ENCODE measurements around the gene SNU13. TPM values are rescaled to one million over a fixed set of nuclear protein-coding genes. Genes with fewer than 3 reads are reported as not detected.

Gene SNU13
- 71.9 and 83.4 TPM in 2 replicates for total RNA-seq

DNA sequence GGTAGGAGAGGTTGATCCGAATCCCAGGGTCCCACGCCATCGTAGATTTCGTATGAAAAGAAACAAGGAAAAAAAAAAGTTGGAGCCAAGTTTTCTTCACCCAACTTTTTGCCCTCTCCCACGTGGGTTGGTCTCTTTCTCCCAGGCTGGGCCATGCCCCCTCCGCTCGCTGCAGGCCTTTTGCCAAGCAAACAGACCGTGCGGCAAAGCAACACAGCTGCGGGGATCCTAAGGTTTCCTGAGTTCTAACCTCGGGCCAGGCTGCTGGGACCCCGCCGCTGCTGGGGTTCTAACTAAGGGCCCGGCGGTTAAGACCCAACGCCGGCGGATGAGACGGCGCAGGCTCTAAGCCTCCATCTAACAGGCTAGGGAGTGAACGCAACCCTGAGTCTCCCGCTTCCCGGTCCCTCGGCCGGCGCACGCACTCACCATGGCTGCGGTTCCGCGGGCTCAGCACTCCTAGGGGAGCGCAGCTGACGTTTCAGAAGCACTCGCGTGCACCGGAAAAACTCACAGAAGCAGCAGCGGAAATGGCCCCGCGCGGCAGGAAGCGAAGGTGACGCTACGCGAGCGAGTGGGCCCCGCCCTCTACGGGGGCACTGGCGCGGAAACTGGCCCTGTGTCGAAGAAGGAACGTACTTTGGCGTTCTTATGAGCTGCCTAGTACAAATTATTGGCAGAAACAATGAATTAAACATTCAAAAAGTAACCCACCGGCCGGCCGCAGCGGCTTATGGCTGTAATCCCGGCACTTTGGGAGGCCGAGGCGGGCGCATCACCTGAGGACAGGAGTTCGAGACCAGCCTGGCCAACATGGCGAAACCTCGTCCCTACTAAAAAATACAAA is at the start of gene SNU13:
SNU13 (minus strand) TSS at position 503 of the 847 bp plus-strand sequence; CDS start at position 432, 71 bp downstream.

DNA sequence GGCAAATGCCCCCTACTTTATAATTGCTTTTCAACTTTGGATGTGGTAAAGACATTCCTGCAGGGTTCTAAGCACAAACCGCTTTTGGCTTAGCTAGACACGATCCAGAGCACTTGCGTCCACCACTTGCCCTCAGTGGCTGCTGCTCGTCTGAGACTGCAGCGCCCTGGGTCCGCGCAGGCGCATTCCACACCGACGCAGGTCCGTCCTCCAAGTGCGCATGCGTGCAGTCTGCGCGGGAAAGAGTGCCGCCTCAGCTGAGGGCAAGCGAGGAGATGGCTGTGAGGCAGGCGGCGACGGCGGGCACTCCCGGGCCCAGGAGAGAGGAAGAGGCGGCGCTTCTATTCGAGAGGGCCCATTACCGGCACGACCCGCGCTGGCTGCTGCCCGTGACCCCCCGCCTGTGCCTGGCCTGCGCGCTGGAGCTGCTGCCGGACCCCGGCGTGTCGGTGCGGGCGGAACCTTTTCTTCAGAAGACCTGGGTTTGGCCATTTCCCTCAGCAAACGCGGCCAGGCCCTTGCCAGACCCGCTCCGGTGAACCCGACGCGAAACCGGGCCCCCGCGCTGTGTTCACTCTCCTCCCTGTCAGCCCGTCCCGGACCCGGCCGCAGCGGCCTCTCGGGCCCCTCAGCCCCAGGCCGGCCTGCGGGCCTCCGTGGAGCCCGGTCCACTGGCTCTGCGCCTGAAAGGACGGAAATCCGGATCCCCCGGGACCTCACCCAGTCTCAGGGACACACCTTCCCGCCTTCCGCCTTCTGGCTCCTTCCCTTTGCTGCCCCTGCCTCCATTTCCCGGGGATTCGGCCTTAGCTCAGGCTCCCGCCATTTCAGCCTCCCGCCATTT is 10.8 kb upstream of the SNU13 start, which contains the start of gene MEI1:
MEI1 (plus strand) TSS at position 240 of the 844 bp plus-strand sequence; CDS start at position 276, 36 bp downstream.

Other genes starting within 250 kb of the SNU13 start
- 23.7 and 49.0 TPM in 2 replicates for gene TOB2, start 242.1 kb downstream of the SNU13 start, total RNA-seq
- 54.7 and 68.1 TPM in 2 replicates for gene PHF5A, start 220.2 kb downstream of the SNU13 start, total RNA-seq
- 68.7 and 93.6 TPM in 2 replicates for gene ACO2, start 219.8 kb downstream of the SNU13 start, total RNA-seq
- gene POLR3H, start 144.4 kb downstream of the SNU13 start, total RNA-seq = 25.7 and 28.6 TPM in 2 replicates
- gene CSDC2, start 127.9 kb downstream of the SNU13 start, total RNA-seq = 20.5 and 30.9 TPM in 2 replicates
- gene PMM1, start 99.0 kb downstream of the SNU13 start, total RNA-seq = 34.4 and 45.1 TPM in 2 replicates
- gene DESI1, start 67.8 kb downstream of the SNU13 start, total RNA-seq = 11.3 and 13.4 TPM in 2 replicates
- 298 and 490 TPM in 2 replicates for gene XRCC6, start 67.6 kb downstream of the SNU13 start, total RNA-seq
- 0.73 and 0.99 TPM in 2 replicates for gene MEI1, start 10.6 kb upstream of the SNU13 start, total RNA-seq
- gene CCDC134, start 111.8 kb upstream of the SNU13 start, total RNA-seq = 6.8 and 8.9 TPM in 2 replicates
- gene SREBF2, start 144.2 kb upstream of the SNU13 start, total RNA-seq = 60.7 and 83.5 TPM in 2 replicates
- not detected in 2 replicates for gene SHISA8, start 226.2 kb upstream of the SNU13 start, total RNA-seq
- 0.15 and 0.17 TPM in 2 replicates for gene TNFRSF13C, start 237.9 kb upstream of the SNU13 start, total RNA-seq

Measured in smooth muscle cell of trachea (primary cell).